Tibial nerve (tissue), 4 donors: ENCODE results near the gene CSPG4.
"Not testable (repeated sequence)": the region's sequence is repeated elsewhere in the genome, so short reads cannot be mapped to it uniquely, and the experiment has no call there.

Experiments
- EP300 ChIP-seq, 2 donors: sonication (generic); formaldehyde crosslinking; IDR thresholded peaks; one replicate each; pipeline ENCODE4 v1.6.1; 2017; ENCODE audit warnings: antibody characterized with exemption in 2 of 2, mild to moderate bottlenecking in 1 of 2
- POLR2A ChIP-seq, 2 donors: fragments of 450-650 bp; IDR thresholded peaks; one replicate each; pipeline ENCODE4 v1.6.1; 2017; ENCODE audit warnings: antibody characterized with exemption in 2 of 2, mild to moderate bottlenecking in 2 of 2, moderate library complexity in 2 of 2
- TF ChIP-seq, protein P1 (sequence below), 5 experiments: fragments of 200-600 bp in 3 of 5; fragments of 450-650 bp in 2 of 5; sonication (generic) in 3 of 5; IDR thresholded peaks; one replicate each; pipeline ENCODE4 v1.5.1; 2016 to 2019; ENCODE audit warnings: antibody characterized with exemption in 5 of 5, mild to moderate bottlenecking in 3 of 5, moderate library complexity in 2 of 5

DNA sequence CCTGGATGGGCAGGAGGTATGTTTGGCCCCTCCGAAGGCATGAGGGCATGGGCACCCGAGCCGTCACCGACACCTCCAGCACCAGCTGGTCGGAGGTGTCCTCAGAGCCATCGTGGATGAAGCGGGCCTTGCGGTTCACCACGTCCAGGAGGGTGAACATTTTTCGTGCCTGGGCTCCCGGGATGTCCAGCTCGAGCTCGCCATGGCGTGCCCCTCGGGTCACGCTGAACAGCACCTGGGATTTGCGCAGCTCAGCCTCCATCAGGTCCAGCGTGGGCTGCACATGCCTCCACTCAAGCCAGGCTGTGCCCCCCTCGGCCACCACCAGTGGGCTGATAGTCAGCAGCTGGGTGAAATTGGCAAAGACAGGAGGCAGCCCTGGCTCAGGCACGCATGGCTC, 23.2 kb downstream of the CSPG4 start:
- TF ChIP-seq, protein P1, sequence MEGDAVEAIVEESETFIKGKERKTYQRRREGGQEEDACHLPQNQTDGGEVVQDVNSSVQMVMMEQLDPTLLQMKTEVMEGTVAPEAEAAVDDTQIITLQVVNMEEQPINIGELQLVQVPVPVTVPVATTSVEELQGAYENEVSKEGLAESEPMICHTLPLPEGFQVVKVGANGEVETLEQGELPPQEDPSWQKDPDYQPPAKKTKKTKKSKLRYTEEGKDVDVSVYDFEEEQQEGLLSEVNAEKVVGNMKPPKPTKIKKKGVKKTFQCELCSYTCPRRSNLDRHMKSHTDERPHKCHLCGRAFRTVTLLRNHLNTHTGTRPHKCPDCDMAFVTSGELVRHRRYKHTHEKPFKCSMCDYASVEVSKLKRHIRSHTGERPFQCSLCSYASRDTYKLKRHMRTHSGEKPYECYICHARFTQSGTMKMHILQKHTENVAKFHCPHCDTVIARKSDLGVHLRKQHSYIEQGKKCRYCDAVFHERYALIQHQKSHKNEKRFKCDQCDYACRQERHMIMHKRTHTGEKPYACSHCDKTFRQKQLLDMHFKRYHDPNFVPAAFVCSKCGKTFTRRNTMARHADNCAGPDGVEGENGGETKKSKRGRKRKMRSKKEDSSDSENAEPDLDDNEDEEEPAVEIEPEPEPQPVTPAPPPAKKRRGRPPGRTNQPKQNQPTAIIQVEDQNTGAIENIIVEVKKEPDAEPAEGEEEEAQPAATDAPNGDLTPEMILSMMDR (IDR thresholded peaks at IDR 0.05): not testable (repeated sequence)
- not testable (repeated sequence) for TF ChIP-seq EP300, POLR2A (IDR thresholded peaks at IDR 0.05)
